Stimulated activated CD4-positive, alpha-beta T cell treated with anti-CD3 and anti-CD28 coated beads, Interleukin-4, amount 100 ng/mL, for 24 hours (primary cell): ENCODE data around the gene PRKRIP1.

Experiments used
- DNase-seq: peaks from one replicate; pipeline ENCODE4 v3.0.0-alpha.2; 2020

The PRKRIP1 gene

GRCh38 chr7:102460467-102460866 lies 64.3 kb downstream of the PRKRIP1 start:
- DNase-seq: no peak

- DNase-seq: no peak
Observed at GRCh38 chr7:102463841-102464576, 67.8 kb downstream of the PRKRIP1 start.

GRCh38 chr7:102464577-102465280 lies 68.6 kb downstream of the PRKRIP1 start, which contains the start of the genes ALKBH4 and LRWD1:
Gene ALKBH4 (minus strand): TSS chr7:102464863. CDS start chr7:102464836, 27 bp downstream.
Gene LRWD1 (plus strand): TSS chr7:102464984. CDS start chr7:102465081, 97 bp downstream.
- peak; percentile 96 for DNase-seq

- DNase-seq: no peak
Observed at GRCh38 chr7:102466097-102466496, 69.9 kb downstream of the PRKRIP1 start.

GRCh38 chr7:102467581-102468477 lies 71.7 kb downstream of the PRKRIP1 start:
- DNase-seq: no peak

- no peak for DNase-seq
Observed at GRCh38 chr7:102468478-102469350, 72.6 kb downstream of the PRKRIP1 start.

- no peak for DNase-seq
Observed at GRCh38 chr7:102469351-102469971, 73.3 kb downstream of the PRKRIP1 start.

GRCh38 chr7:102469972-102470825 lies 74.0 kb downstream of the PRKRIP1 start:
- peak; percentile 2 for DNase-seq

GRCh38 chr7:102471791-102472125 lies 75.6 kb downstream of the PRKRIP1 start:
- no peak for DNase-seq

- no peak for DNase-seq
Observed at GRCh38 chr7:102472126-102473041, 76.2 kb downstream of the PRKRIP1 start.

- DNase-seq: peak; percentile 3
Observed at GRCh38 chr7:102473271-102473991, 77.3 kb downstream of the PRKRIP1 start.

GRCh38 chr7:102474116-102474515 lies 78.0 kb downstream of the PRKRIP1 start:
- DNase-seq: peak; percentile 2

- DNase-seq: peak; percentile 1
Observed at GRCh38 chr7:102474736-102475435, 78.7 kb downstream of the PRKRIP1 start.
